MM.1S (cell line): ENCODE results near the gene RNF214.

Source experiments
- DNase-seq: peaks from one replicate; pipeline ENCODE4 v3.0.0-alpha.2; 2015
- H2AFZ ChIP-seq: fragments of 300-600 bp; sonication (generic); 2 replicates; pipeline ENCODE4 v1.6.0; 2016; ENCODE audit warnings: antibody characterized with exemption, low read length
- H3F3A ChIP-seq: fragments of 300-600 bp; sonication (generic); 2 replicates; pipeline ENCODE4 v1.6.1; 2016; ENCODE audit warnings: mild to moderate bottlenecking, antibody characterized with exemption, low read length, moderate library complexity, mixed read lengths; ENCODE audit not compliant: insufficient read depth
- H3K27ac ChIP-seq: fragments of 300-600 bp; sonication (generic); 2 replicates; pipeline ENCODE4 v1.5.1; 2016; ENCODE audit warnings: mild to moderate bottlenecking, low read length
- H3K27me3 ChIP-seq: fragments of 300-600 bp; sonication (generic); replicated peaks from 2 replicates; pipeline ENCODE4 v1.6.0; 2016; ENCODE audit warnings: low read length; ENCODE audit not compliant: insufficient read depth
- H3K36me3 ChIP-seq: fragments of 300-600 bp; sonication (generic); replicated peaks from 2 replicates; pipeline ENCODE4 v1.6.1; 2016; ENCODE audit warnings: mild to moderate bottlenecking, low read length, mixed read lengths; ENCODE audit not compliant: insufficient read depth
- H3K4me1 ChIP-seq: fragments of 300-600 bp; sonication (generic); 2 replicates; pipeline ENCODE4 v1.6.1; 2016; ENCODE audit warnings: low read length, mixed read lengths
- H3K4me2 ChIP-seq: fragments of 300-600 bp; sonication (generic); 2 replicates; pipeline ENCODE4 v1.6.0; 2016; ENCODE audit warnings: low read depth, low read length
- H3K4me3 ChIP-seq: fragments of 300-600 bp; sonication (generic); 2 replicates; pipeline ENCODE4 v1.5.1; 2016; ENCODE audit warnings: low read length, mixed read lengths
- H3K79me2 ChIP-seq: fragments of 300-600 bp; sonication (generic); 2 replicates; pipeline ENCODE4 v1.6.1; 2016; ENCODE audit warnings: mixed run types, low read length, mixed read lengths
- H3K9ac ChIP-seq: fragments of 300-600 bp; sonication (generic); 2 replicates; pipeline ENCODE4 v1.6.1; 2016; ENCODE audit warnings: low read length, mixed read lengths
- H3K9me2 ChIP-seq: fragments of 300-600 bp; sonication (generic); replicated peaks from 2 replicates; pipeline ENCODE4 v1.6.1; 2016; ENCODE audit warnings: mild to moderate bottlenecking, low read length, mixed read lengths; ENCODE audit not compliant: insufficient read depth
- H3K9me3 ChIP-seq: fragments of 300-600 bp; sonication (generic); replicated peaks from 2 replicates; pipeline ENCODE4 v1.6.1; 2016; ENCODE audit warnings: mild to moderate bottlenecking, low read length, mixed read lengths; ENCODE audit not compliant: insufficient read depth
- H4K20me1 ChIP-seq: fragments of 300-600 bp; sonication (generic); 2 replicates; pipeline ENCODE4 v1.6.1; 2016; ENCODE audit warnings: mild to moderate bottlenecking, low read length, moderate library complexity, mixed read lengths; ENCODE audit not compliant: insufficient read depth
- EZH2 ChIP-seq: fragments of 300-600 bp; sonication (generic); optimal IDR thresholded peaks from 2 replicates; pipeline ENCODE3; 2017; ENCODE audit warnings: low read depth, mild to moderate bottlenecking, antibody characterized with exemption, low read length, mixed read lengths
- EZH2phosphoT487 ChIP-seq: fragments of 300-600 bp; sonication (generic); IDR thresholded peaks from 2 replicates; pipeline ENCODE4 v1.6.1; 2018; ENCODE audit warnings: antibody characterized with exemption, low read length
- TF ChIP-seq, protein P1 (sequence below): fragments of 300-600 bp; sonication (generic); IDR thresholded peaks from 2 replicates; pipeline ENCODE4 v1.5.1; 2016; ENCODE audit warnings: antibody characterized with exemption, low read length, mixed read lengths

RNF214 gene

DNA sequence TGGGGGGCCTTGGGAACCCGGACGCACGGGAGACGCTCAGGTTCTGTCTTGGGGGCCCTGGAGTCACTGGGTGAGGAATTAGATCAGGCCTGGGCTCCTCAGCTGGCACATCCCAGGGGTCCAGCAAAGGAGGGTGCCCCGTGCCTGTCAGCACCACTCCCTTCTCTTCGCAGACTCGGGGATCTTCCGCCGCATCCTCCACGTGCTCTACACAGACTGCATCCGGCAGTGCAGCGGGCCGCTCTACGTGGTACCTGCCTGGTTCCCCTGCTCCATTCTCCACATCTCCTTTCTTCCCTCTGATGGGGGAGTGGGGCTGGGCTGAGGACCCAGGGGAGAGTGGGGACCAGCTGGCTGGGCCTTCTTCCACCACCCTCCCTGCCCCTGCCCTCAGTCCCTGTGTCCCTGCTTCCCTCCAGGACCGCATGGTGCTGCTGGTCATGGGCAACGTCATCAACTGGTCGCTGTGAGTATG, 40.0 kb upstream of the RNF214 start:
- no peak overlapping the region for H3K4me2 ChIP-seq
- TF ChIP-seq EZH2 (no peak), EZH2phosphoT487 (no peak)
- TF ChIP-seq, protein P1, sequence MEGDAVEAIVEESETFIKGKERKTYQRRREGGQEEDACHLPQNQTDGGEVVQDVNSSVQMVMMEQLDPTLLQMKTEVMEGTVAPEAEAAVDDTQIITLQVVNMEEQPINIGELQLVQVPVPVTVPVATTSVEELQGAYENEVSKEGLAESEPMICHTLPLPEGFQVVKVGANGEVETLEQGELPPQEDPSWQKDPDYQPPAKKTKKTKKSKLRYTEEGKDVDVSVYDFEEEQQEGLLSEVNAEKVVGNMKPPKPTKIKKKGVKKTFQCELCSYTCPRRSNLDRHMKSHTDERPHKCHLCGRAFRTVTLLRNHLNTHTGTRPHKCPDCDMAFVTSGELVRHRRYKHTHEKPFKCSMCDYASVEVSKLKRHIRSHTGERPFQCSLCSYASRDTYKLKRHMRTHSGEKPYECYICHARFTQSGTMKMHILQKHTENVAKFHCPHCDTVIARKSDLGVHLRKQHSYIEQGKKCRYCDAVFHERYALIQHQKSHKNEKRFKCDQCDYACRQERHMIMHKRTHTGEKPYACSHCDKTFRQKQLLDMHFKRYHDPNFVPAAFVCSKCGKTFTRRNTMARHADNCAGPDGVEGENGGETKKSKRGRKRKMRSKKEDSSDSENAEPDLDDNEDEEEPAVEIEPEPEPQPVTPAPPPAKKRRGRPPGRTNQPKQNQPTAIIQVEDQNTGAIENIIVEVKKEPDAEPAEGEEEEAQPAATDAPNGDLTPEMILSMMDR: no peak
- no peak overlapping the region for H2AFZ ChIP-seq
- no peaks in the 10 kb centered on the region for H3K27me3 ChIP-seq
- no peaks in the 10 kb centered on the region for H3K4me1 ChIP-seq
- H3K36me3 ChIP-seq: no peaks in the 10 kb centered on the region
- no peaks in the 10 kb centered on the region for H3K79me2 ChIP-seq
- no peaks in the 10 kb centered on the region for H4K20me1 ChIP-seq
- H3K27ac ChIP-seq: no peak overlapping the region
- H3K4me3 ChIP-seq: no peak overlapping the region
- no peak for DNase-seq
- no peaks in the 10 kb centered on the region for H3K9me3 ChIP-seq
- H3K9me2 ChIP-seq: no peaks in the 10 kb centered on the region
- H3F3A ChIP-seq: no peaks in the 10 kb centered on the region
- H3K9ac ChIP-seq: no peak overlapping the region

DNA sequence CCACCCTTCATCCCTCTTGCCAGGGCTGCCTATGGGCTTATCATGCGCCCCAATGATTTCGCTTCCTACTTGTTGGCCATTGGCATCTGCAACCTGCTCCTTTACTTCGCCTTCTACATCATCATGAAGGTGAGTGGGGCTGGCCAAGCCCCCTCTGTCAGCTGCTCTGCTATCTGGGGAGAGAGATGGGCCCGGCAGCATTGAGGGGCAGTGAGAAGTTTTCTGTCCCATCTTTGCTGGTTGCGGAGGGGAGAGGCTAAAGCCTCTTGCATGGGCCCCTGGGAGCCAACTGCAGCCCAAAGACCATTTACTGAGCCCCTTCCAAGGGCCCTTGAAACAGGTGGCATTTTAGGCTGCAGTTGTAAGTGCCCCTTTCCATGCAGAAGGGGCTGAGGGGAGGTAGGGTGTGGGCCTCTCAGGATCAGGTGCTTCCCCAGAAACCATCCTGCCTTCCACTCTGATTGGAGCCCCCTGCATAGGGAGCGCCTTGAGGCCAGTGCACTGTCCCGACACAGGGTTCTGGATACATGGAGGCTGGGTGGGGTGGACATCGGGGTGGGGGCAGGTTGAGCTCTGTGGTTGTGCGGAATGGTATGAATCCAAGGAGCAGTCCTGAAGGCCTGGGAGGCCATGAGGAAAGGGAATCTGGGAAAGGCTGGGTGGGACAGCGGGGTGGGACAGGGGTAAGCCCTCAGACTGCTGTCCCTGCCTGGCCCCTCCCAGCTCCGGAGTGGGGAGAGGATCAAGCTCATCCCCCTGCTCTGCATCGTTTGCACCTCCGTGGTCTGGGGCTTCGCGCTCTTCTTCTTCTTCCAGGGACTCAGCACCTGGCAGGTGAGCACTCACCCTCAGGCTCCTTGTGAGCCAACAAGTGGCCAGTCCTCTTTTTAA, 39.1 kb upstream of the RNF214 start:
- no peaks in the 10 kb centered on the region for H3F3A ChIP-seq
- H3K4me2 ChIP-seq: no peak overlapping the region
- H3K27me3 ChIP-seq: no peaks in the 10 kb centered on the region
- H4K20me1 ChIP-seq: no peaks in the 10 kb centered on the region
- no peak for DNase-seq
- H3K4me1 ChIP-seq: no peaks in the 10 kb centered on the region
- no peak overlapping the region for H3K9ac ChIP-seq
- H3K79me2 ChIP-seq: no peaks in the 10 kb centered on the region
- H3K9me3 ChIP-seq: no peaks in the 10 kb centered on the region
- H2AFZ ChIP-seq: no peak overlapping the region
- no peak overlapping the region for H3K27ac ChIP-seq
- no peaks in the 10 kb centered on the region for H3K9me2 ChIP-seq
- H3K36me3 ChIP-seq: no peaks in the 10 kb centered on the region
- TF ChIP-seq EZH2phosphoT487: no peak
- TF ChIP-seq, protein P1: no peak
- TF ChIP-seq EZH2: no peak
- H3K4me3 ChIP-seq: no peak overlapping the region

DNA sequence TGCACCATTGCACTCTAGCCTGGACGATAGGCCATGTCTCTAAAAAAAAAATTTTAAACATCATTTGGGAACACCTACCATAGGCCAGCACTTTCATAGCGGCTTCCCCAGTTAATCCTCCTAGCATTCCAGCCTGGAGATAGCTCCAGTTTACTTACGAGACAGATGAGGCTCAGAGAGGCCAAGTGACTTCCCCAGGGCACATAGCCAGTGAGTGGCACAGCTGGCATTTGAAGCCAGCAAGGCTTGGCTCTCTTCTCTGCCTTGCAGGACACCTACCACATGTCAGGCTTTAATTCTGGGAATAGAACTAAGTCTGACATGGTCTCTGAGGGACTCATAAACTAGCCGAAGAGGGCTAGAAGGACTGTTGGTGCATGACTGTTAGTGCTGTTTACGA, 38.2 kb upstream of the RNF214 start:
- H3F3A ChIP-seq: no peaks in the 10 kb centered on the region
- TF ChIP-seq EZH2phosphoT487 (no peak), EZH2 (no peak)
- TF ChIP-seq, protein P1: no peak
- no peak for DNase-seq
- no peak overlapping the region for H3K9ac ChIP-seq
- H3K27ac ChIP-seq: no peak overlapping the region
- H3K4me3 ChIP-seq: no peak overlapping the region
- H3K4me1 ChIP-seq: no peaks in the 10 kb centered on the region
- no peaks in the 10 kb centered on the region for H3K9me2 ChIP-seq
- no peak overlapping the region for H2AFZ ChIP-seq
- no peaks in the 10 kb centered on the region for H4K20me1 ChIP-seq
- no peaks in the 10 kb centered on the region for H3K36me3 ChIP-seq
- H3K79me2 ChIP-seq: no peaks in the 10 kb centered on the region
- no peak overlapping the region for H3K4me2 ChIP-seq
- no peaks in the 10 kb centered on the region for H3K9me3 ChIP-seq
- H3K27me3 ChIP-seq: no peaks in the 10 kb centered on the region
